Gastroesophageal sphincter (tissue), 3 donors: ENCODE data around the gene DROSHA.

Experiments used
- CTCF ChIP-seq, 4 experiments: fragments of 200-600 bp in 2 of 4; fragments of 450-650 bp in 2 of 4; sonication (generic) in 1 of 4; IDR thresholded peaks; one replicate each; pipeline ENCODE4 v1.5.1; 2017 to 2019; ENCODE audit warnings: antibody characterized with exemption in 4 of 4, mild to moderate bottlenecking in 2 of 4, moderate library complexity in 2 of 4
- POLR2A ChIP-seq, 2 donors: fragments of 450-650 bp; IDR thresholded peaks; one replicate each; pipeline ENCODE4 v1.6.1; 2017; ENCODE audit warnings: antibody characterized with exemption in 2 of 2, mild to moderate bottlenecking in 2 of 2, moderate library complexity in 1 of 2
- POLR2AphosphoS5 ChIP-seq: sonication (generic); formaldehyde crosslinking; IDR thresholded peaks from one replicate; pipeline ENCODE4 v1.6.1; 2017; ENCODE audit warnings: antibody characterized with exemption

GRCh38 chr5:31401691-31402090, 130.2 kb downstream of the DROSHA start:
- TF ChIP-seq POLR2A (IDR thresholded peaks at IDR 0.05) (no peak), CTCF (IDR thresholded peaks at IDR 0.05) (no peak), POLR2AphosphoS5 (no peak)
